Vagina (tissue), 2 donors: ENCODE measurements around the gene HCK. TPM values are rescaled to one million over a fixed set of nuclear protein-coding genes. Genes with fewer than 3 reads are reported as not detected.

Source experiments
- DNase-seq, 2 donors: peaks; one replicate each; pipeline ENCODE4 v3.0.0-alpha.2; 2017; ENCODE audit errors: extremely low spot score in 2 of 2
- H3K27ac ChIP-seq: fragments of 200-600 bp; sonication (generic); one replicate; pipeline ENCODE4 v1.5.1; 2019
- H3K27me3 ChIP-seq: fragments of 200-600 bp; sonication (generic); one replicate; pipeline ENCODE4 v1.5.1; 2019
- H3K36me3 ChIP-seq, 2 donors: fragments of 200-600 bp; sonication (generic); one replicate each; pipeline ENCODE4 v1.5.1; 2017 to 2019
- H3K4me1 ChIP-seq: fragments of 200-600 bp; sonication (generic); one replicate; pipeline ENCODE4 v1.5.1; 2019
- H3K4me3 ChIP-seq, 2 donors: fragments of 200-600 bp; sonication (generic); 1 replicate in 1 of 2; 2 replicates in 1 of 2; pipeline ENCODE4 v1.5.1; 2016 to 2019
- H3K9me3 ChIP-seq: fragments of 200-600 bp; sonication (generic); one replicate; pipeline ENCODE4 v1.5.1; 2019
- POLR2A ChIP-seq, 2 donors: fragments of 450-650 bp; IDR thresholded peaks; one replicate each; pipeline ENCODE4 v1.6.1; 2017; ENCODE audit warnings: antibody characterized with exemption in 2 of 2, mild to moderate bottlenecking in 2 of 2, moderate library complexity in 2 of 2
- POLR2AphosphoS5 ChIP-seq, 2 donors: sonication (generic); formaldehyde crosslinking; IDR thresholded peaks; one replicate each; pipeline ENCODE4 v1.9.0; 2017; ENCODE audit warnings: antibody characterized with exemption in 2 of 2, mild to moderate bottlenecking in 2 of 2, low read depth in 1 of 2; ENCODE audit not compliant: insufficient read depth in 1 of 2
- intact Hi-C: fragments of 100-400 bp; cut with DNase I; formaldehyde crosslinking; loops from one replicate; pipeline ENCODE4 v1.15.1; 2023
- total RNA-seq: library from RNA; depleted of rRNA; stranded (reverse); fragments of >200 nt; gene quantifications from one replicate; pipeline ENCODE4 v1.2.3, GENCODE V29; 2016
- TF ChIP-seq, protein P1 (sequence below), 3 experiments: fragments of 450-650 bp in 2 of 3; fragments of 200-600 bp in 1 of 3; sonication (generic) in 1 of 3; IDR thresholded peaks; one replicate each; pipeline ENCODE4 v1.5.1; 2017 to 2019; ENCODE audit warnings: antibody characterized with exemption in 3 of 3, mild to moderate bottlenecking in 2 of 3, moderate library complexity in 2 of 3

HCK gene
- total RNA-seq, 1 donor from 2014 or later = 10.1 TPM

GRCh38 chr20:32087070-32087469 is 35.0 kb downstream of the HCK start:
- Histone ChIP-seq H3K27ac (no peak overlapping the region), H3K27me3 (no peaks in the 10 kb centered on the region), H3K4me3 (no peak overlapping the region), H3K9me3 (no peaks in the 10 kb centered on the region), H3K4me1 (no peaks in the 10 kb centered on the region), H3K36me3 (no peaks in the 10 kb centered on the region)
- intact Hi-C loops = no loop called here
- DNase-seq = no peak
- TF ChIP-seq POLR2AphosphoS5 (IDR thresholded peaks at IDR 0.05; ENCODE audit: insufficient read depth in 1 of 2, low read depth in 1 of 2) = no peak
- TF ChIP-seq, protein P1, sequence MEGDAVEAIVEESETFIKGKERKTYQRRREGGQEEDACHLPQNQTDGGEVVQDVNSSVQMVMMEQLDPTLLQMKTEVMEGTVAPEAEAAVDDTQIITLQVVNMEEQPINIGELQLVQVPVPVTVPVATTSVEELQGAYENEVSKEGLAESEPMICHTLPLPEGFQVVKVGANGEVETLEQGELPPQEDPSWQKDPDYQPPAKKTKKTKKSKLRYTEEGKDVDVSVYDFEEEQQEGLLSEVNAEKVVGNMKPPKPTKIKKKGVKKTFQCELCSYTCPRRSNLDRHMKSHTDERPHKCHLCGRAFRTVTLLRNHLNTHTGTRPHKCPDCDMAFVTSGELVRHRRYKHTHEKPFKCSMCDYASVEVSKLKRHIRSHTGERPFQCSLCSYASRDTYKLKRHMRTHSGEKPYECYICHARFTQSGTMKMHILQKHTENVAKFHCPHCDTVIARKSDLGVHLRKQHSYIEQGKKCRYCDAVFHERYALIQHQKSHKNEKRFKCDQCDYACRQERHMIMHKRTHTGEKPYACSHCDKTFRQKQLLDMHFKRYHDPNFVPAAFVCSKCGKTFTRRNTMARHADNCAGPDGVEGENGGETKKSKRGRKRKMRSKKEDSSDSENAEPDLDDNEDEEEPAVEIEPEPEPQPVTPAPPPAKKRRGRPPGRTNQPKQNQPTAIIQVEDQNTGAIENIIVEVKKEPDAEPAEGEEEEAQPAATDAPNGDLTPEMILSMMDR (IDR thresholded peaks at IDR 0.05) = no peak
- TF ChIP-seq POLR2A (IDR thresholded peaks at IDR 0.05) = no peak

- no peak for DNase-seq
- intact Hi-C loops = no loop called here
- no peaks in the 10 kb centered on the region for H3K4me1 ChIP-seq
- no peaks in the 10 kb centered on the region for H3K27me3 ChIP-seq
- no peak overlapping the region for H3K4me3 ChIP-seq
- no peaks in the 10 kb centered on the region for H3K36me3 ChIP-seq
- H3K27ac ChIP-seq = no peak overlapping the region
- TF ChIP-seq, protein P1 (IDR thresholded peaks at IDR 0.05) = no peak
- no peak for TF ChIP-seq POLR2AphosphoS5 (IDR thresholded peaks at IDR 0.05; ENCODE audit: insufficient read depth in 1 of 2, low read depth in 1 of 2)
- H3K9me3 ChIP-seq = no peaks in the 10 kb centered on the region
Measured at GRCh38 chr20:32088759-32089158, 36.7 kb downstream of the HCK start.

GRCh38 chr20:32089637-32090362 is 37.8 kb downstream of the HCK start:
- Histone ChIP-seq H3K36me3 (no peaks in the 10 kb centered on the region), H3K4me1 (no peaks in the 10 kb centered on the region), H3K4me3 (no peak overlapping the region), H3K27me3 (no peaks in the 10 kb centered on the region), H3K27ac (no peak overlapping the region), H3K9me3 (no peaks in the 10 kb centered on the region)
- no peak for DNase-seq
- intact Hi-C loops = no loop called here
- no peak for TF ChIP-seq POLR2A (IDR thresholded peaks at IDR 0.05)
- TF ChIP-seq, protein P1 (IDR thresholded peaks at IDR 0.05) = no peak
- TF ChIP-seq POLR2AphosphoS5 (IDR thresholded peaks at IDR 0.05; ENCODE audit: insufficient read depth in 1 of 2, low read depth in 1 of 2) = no peak

- Histone ChIP-seq H3K27ac (no peak overlapping the region), H3K27me3 (no peaks in the 10 kb centered on the region), H3K4me3 (no peak overlapping the region), H3K4me1 (no peaks in the 10 kb centered on the region), H3K36me3 (no peaks in the 10 kb centered on the region), H3K9me3 (no peaks in the 10 kb centered on the region)
- no peak for TF ChIP-seq POLR2AphosphoS5 (IDR thresholded peaks at IDR 0.05; ENCODE audit: insufficient read depth in 1 of 2, low read depth in 1 of 2)
- TF ChIP-seq POLR2A (IDR thresholded peaks at IDR 0.05) = no peak
- TF ChIP-seq, protein P1 (IDR thresholded peaks at IDR 0.05) = peak; percentile 22 to 90 (median 57)
- no peak for DNase-seq
- intact Hi-C loops = no loop called here
Measured at GRCh38 chr20:32091888-32092346, 39.9 kb downstream of the HCK start.

GRCh38 chr20:32098786-32099185 is 46.7 kb downstream of the HCK start:
- H3K9me3 ChIP-seq = no peaks in the 10 kb centered on the region
- TF ChIP-seq POLR2A (IDR thresholded peaks at IDR 0.05) (no peak), POLR2AphosphoS5 (IDR thresholded peaks at IDR 0.05; ENCODE audit: insufficient read depth in 1 of 2, low read depth in 1 of 2) (no peak)
- TF ChIP-seq, protein P1 (IDR thresholded peaks at IDR 0.05) = no peak
- intact Hi-C loops = no loop called here
- H3K36me3 ChIP-seq = no peaks in the 10 kb centered on the region
- no peaks in the 10 kb centered on the region for H3K4me1 ChIP-seq
- no peak overlapping the region for H3K27ac ChIP-seq
- no peak for DNase-seq
- H3K27me3 ChIP-seq = no peaks in the 10 kb centered on the region
- no peak overlapping the region for H3K4me3 ChIP-seq
